ENCODE data around the gene KCNJ11. TPM values are rescaled to one million over a fixed set of nuclear protein-coding genes. Genes with fewer than 3 reads are reported as not detected.
A peak's percentile ranks its signal among the peaks of the same experiment; 100 is the strongest.
"Not testable (repeated sequence)": the region's sequence is repeated elsewhere in the genome, so short reads cannot be mapped to it uniquely, and the experiment has no call there.

The KCNJ11 gene
- total RNA-seq, 1 donor from 2014 or later: 1.9 TPM

DNA sequence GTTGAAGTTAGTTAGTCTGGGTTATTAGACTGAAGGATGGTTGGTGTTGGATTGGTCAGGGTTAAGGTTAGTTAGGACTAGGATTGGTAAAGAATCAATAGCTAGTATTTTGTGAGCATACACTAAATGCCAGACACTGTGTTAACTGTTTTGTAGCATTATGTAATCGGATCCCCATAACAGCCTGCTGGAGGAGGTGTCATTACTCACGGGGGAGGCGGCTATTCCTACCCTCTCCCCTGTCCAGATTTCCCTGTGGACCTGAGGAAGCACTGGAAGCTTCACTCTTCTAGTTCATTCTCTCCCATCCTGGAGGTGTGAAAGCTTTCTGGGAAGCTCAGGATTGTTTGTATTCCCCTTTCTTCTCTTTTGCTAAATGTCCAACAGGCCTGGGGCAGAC, 40.5 kb upstream of the KCNJ11 start:
- no peaks in the 10 kb centered on the region for H3K9me3 Mint-ChIP-seq
- H3K4me2 ChIP-seq: no peak overlapping the region
- no peaks in the 10 kb centered on the region for H3K4me1 ChIP-seq

DNA sequence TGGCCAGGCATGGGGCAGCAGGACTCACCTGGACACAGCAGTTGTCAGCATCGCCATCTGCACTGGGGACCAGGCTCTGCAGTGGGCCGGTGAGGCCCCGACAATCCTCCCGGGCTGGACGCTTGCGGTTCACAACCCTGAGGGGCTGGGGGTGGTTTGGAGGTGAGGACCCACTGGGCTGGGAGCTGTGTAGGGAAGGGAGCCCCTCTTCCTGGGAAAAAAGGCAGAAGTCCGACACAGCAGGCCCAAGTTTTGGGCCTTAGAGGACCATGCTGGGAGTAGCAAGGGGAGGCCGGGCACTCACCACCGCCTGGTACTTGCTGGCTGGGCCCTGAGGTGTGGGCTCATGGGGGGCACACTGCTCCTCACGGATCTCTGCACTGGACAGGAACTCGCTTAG, 39.8 kb upstream of the KCNJ11 start:
- H3K79me2 ChIP-seq (ENCODE audit: low read depth): no peaks in the 10 kb centered on the region
- Mint-ChIP-seq H3K9me3 (no peaks in the 10 kb centered on the region), H3K4me3 (no peak overlapping the region), H3K27me3 (ENCODE audit: insufficient read depth, low read depth) (peaks cover 10% of the 10 kb centered on the region), H3K4me1 (peaks cover 14% of the 10 kb centered on the region), H3K36me3 (no peaks in the 10 kb centered on the region), H3K27ac (no peak overlapping the region)
- no peak overlapping the region for H3K27ac ChIP-seq
- H3K9me3 ChIP-seq (ENCODE audit: low read depth): no peaks in the 10 kb centered on the region
- H4K20me1 ChIP-seq (ENCODE audit: low read depth): no peaks in the 10 kb centered on the region
- TF ChIP-seq EZH2 (IDR thresholded peaks at IDR 0.05) (no peak), EZH2phosphoT487 (IDR thresholded peaks at IDR 0.05) (no peak)
- TF ChIP-seq, protein P1, sequence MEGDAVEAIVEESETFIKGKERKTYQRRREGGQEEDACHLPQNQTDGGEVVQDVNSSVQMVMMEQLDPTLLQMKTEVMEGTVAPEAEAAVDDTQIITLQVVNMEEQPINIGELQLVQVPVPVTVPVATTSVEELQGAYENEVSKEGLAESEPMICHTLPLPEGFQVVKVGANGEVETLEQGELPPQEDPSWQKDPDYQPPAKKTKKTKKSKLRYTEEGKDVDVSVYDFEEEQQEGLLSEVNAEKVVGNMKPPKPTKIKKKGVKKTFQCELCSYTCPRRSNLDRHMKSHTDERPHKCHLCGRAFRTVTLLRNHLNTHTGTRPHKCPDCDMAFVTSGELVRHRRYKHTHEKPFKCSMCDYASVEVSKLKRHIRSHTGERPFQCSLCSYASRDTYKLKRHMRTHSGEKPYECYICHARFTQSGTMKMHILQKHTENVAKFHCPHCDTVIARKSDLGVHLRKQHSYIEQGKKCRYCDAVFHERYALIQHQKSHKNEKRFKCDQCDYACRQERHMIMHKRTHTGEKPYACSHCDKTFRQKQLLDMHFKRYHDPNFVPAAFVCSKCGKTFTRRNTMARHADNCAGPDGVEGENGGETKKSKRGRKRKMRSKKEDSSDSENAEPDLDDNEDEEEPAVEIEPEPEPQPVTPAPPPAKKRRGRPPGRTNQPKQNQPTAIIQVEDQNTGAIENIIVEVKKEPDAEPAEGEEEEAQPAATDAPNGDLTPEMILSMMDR (IDR thresholded peaks at IDR 0.05): no peak
- H3K4me1 ChIP-seq: no peaks in the 10 kb centered on the region
- no peaks in the 10 kb centered on the region for H3K36me3 ChIP-seq
- no peaks in the 10 kb centered on the region for H3K27me3 ChIP-seq
- no peaks in the 10 kb centered on the region for H3F3A ChIP-seq (ENCODE audit: low read depth)
- DNase-seq (ENCODE audit: low spot score): no peak
- no peak overlapping the region for H2AFZ ChIP-seq (replicated peaks)
- H3K4me2 ChIP-seq: no peak overlapping the region
- H3K4me3 ChIP-seq: no peak overlapping the region
- no peak overlapping the region for H3K9ac ChIP-seq

More for the DNA sequence above, 40.5 kb upstream of the KCNJ11 start:
- Histone ChIP-seq H3K27ac (no peak overlapping the region), H2AFZ (replicated peaks) (no peak overlapping the region), H3K27me3 (no peaks in the 10 kb centered on the region), H3K9me3 (ENCODE audit: low read depth) (no peaks in the 10 kb centered on the region), H3F3A (ENCODE audit: low read depth) (no peaks in the 10 kb centered on the region), H3K4me3 (no peak overlapping the region), H4K20me1 (ENCODE audit: low read depth) (no peaks in the 10 kb centered on the region), H3K36me3 (no peaks in the 10 kb centered on the region), H3K79me2 (ENCODE audit: low read depth) (no peaks in the 10 kb centered on the region), H3K9ac (no peak overlapping the region)
- Mint-ChIP-seq H3K27me3 (ENCODE audit: insufficient read depth, low read depth) (peaks cover 8% of the 10 kb centered on the region), H3K4me1 (peaks cover 16% of the 10 kb centered on the region), H3K36me3 (no peaks in the 10 kb centered on the region), H3K27ac (peak overlapping the region; percentile 34), H3K4me3 (no peak overlapping the region)
- no peak for DNase-seq (ENCODE audit: low spot score)
- no peak for TF ChIP-seq EZH2phosphoT487 (IDR thresholded peaks at IDR 0.05)
- TF ChIP-seq EZH2 (IDR thresholded peaks at IDR 0.05): no peak
- TF ChIP-seq, protein P1 (IDR thresholded peaks at IDR 0.05): no peak

DNA sequence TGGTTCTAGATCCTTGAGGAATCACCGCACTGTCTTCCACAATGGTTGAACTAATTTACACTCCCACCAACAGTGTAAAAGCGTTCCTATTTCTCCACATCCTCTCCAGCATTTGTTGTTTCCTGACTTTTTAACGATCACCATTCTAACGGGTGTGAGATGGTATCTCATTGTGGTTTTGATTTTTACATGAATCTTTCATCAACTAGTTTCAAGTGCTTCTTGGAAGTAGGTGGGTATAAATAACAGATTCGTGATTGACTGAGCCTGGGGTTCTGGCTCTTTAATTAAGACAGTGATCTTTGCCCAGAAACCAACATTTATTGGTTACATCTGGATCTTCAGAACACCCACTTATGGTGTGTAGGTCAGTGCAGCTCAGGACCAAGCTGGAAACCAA, 37.8 kb upstream of the KCNJ11 start:
- not testable (repeated sequence) for H3K36me3 Mint-ChIP-seq; H3K27me3 Mint-ChIP-seq (ENCODE audit: insufficient read depth, low read depth); H3K4me1 ChIP-seq; H3K27ac Mint-ChIP-seq; H3F3A ChIP-seq (ENCODE audit: low read depth); H3K9ac ChIP-seq; DNase-seq (ENCODE audit: low spot score); H4K20me1 ChIP-seq (ENCODE audit: low read depth); H3K79me2 ChIP-seq (ENCODE audit: low read depth); H3K9me3 Mint-ChIP-seq; H3K4me3 ChIP-seq; H3K27me3 ChIP-seq; H3K4me3 Mint-ChIP-seq; H3K4me2 ChIP-seq; H3K9me3 ChIP-seq (ENCODE audit: low read depth); H3K36me3 ChIP-seq; H3K27ac ChIP-seq; H3K4me1 Mint-ChIP-seq; H2AFZ ChIP-seq (replicated peaks)

DNA sequence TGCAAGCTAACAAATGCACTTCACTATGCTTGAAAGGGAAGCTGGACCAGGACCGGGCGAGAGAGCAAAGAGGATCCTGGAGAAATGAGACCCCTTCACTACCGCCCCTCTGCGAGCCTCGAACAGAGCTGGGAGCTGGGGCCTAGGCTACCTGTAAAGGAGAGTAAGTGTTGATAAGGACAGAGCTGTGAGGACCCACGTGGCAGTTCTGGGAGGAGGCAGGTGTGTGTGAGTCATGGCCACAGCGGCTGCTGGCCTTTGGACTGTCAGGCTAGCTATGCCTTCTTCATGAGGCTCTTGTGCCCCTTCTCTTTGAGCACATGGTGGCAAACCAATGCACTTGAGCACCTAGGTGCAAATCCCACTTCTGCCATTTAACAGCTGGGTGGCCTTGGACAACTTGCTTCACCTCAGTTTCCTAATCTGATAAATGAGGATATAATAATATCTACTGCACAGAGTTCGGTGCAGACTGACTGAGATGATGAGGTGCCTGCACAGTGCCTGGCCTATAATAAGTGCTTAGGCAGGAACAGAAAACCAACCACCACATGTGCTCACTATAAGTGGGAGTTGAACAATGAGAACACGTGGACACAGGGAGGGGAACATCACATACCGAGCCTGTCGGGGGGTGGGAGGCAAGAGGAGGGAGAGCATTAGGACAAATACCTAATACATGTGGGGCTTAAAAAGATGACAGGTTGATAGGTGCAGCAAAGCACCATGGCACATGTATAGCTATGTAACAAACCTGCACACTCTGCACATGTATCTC, 35.3 kb upstream of the KCNJ11 start:
- H3K27me3 Mint-ChIP-seq (ENCODE audit: insufficient read depth, low read depth): peaks cover 6% of the 10 kb centered on the region

More for the DNA sequence above, 35.3 kb upstream of the KCNJ11 start:
- H4K20me1 ChIP-seq (ENCODE audit: low read depth): no peaks in the 10 kb centered on the region
- H3K4me2 ChIP-seq: no peak overlapping the region
- Mint-ChIP-seq H3K27ac (no peak overlapping the region), H3K36me3 (no peaks in the 10 kb centered on the region), H3K4me1 (peaks cover 4% of the 10 kb centered on the region), H3K9me3 (no peaks in the 10 kb centered on the region), H3K4me3 (no peak overlapping the region)
- no peaks in the 10 kb centered on the region for H3F3A ChIP-seq (ENCODE audit: low read depth)
- no peak for DNase-seq (ENCODE audit: low spot score)
- H3K36me3 ChIP-seq: no peaks in the 10 kb centered on the region
- TF ChIP-seq EZH2phosphoT487 (IDR thresholded peaks at IDR 0.05) (no peak), EZH2 (IDR thresholded peaks at IDR 0.05) (no peak)
- TF ChIP-seq, protein P1 (IDR thresholded peaks at IDR 0.05): no peak
- H2AFZ ChIP-seq (replicated peaks): no peak overlapping the region
- no peaks in the 10 kb centered on the region for H3K79me2 ChIP-seq (ENCODE audit: low read depth)
- no peak overlapping the region for H3K27ac ChIP-seq
- H3K9me3 ChIP-seq (ENCODE audit: low read depth): no peaks in the 10 kb centered on the region
- no peak overlapping the region for H3K4me3 ChIP-seq
- H3K27me3 ChIP-seq: peaks cover 6% of the 10 kb centered on the region
- H3K9ac ChIP-seq: no peak overlapping the region
- H3K4me1 ChIP-seq: peaks cover 16% of the 10 kb centered on the region

Data from neural progenitor cell (in vitro differentiated cells).